Fibroblast of skin of scalp (primary cell): ENCODE data around the gene PPP4R1.

Experiments
- DNase-seq: peaks from one replicate; pipeline ENCODE4 v3.0.0-alpha.2; 2013

PPP4R1 gene

DNA sequence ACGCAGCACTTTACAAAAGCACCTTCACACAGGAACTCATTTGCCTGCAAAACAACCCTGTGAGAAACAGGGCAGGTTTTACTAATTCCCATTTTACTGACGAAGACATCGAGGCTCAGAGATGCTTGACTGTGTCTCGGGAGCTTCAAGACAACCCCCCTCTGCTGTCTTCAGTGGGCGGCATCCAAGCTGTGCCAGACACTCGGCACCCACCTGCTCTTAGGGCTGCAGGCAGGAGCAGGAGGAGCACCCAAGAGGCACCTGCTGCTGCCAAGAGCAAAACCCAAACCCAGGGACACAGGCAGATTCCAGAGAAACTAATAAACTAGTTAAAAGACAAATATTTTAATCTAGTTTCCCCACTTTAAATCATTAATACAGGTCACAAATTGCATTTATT is 67.9 kb downstream of the PPP4R1 start:
- DNase-seq: no peak

DNA sequence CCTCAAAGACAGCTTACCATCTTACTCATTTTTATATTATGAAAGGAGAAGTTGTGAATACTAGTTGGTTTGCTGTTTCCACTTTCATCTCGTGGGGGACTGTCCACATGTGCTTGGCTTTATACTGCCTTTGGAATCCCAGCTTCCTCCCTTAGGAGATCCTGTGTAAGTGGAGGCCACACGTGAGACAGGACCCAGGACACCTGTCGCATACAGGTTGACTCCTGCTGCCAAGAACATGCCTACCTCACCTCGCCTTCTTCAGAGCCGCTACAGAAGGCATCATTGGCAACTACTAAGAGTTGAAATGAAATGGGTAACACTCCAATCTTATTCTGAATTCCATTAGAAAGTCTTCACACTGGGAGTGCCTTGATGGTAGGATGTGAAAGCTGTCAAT is 69.3 kb downstream of the PPP4R1 start:
- no peak for DNase-seq

DNA sequence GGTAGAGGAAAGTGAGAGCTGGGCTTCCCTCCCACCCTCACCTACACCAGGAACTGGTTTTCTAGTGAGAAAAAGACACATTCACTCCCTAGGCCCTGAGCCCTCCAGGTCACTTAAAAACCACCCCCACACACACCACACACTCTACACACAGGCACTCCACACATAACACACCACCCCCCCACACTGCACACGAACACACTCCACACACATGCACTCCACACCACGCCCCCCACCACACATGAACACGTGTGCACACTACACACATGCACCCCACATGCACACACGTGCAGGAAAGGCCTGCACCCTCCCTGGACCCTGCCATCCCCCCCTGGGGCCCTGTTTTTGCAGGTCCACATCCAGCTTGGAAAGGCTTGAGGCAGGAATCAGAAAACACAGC is 71.4 kb downstream of the PPP4R1 start:
- no peak for DNase-seq

DNA sequence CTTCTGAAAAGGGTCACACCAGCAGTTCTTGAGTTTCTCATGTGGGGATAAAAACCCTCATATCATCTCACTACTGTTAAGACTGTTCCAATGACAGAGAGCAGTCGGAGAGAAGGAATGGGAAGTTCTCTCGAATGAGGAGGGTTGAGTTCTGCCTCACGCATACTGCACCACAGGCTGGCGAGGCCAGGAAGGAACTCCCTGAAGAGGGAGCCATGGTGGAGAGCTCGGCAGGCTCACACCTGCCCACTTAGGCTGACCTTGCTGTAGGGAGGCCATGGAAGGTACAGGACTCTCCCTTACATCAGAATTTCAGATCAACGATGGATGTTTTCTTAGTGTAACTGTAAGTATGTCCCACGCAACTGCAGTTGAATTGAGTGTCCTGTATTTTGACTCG is 74.4 kb downstream of the PPP4R1 start:
- DNase-seq: no peak

DNA sequence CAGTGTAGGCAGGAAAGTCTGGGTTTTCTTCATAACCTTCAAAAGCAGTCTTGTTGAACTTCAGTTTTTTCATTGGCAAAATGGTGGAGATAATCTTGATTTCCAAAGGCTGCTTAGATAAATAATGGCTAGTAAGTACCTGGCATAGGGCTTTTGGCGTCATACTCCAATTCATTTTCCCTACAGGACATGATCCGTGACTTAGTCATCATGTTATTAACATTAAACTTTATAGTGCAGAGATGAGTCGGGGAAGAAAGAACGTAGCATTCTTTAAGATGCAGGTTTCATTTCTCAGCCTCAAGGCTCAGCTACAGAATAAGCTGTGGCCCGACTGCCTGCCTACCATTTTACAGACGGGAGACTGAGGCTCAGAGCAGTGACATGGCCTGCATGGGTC is 75.1 kb downstream of the PPP4R1 start:
- peak; percentile 52 for DNase-seq

DNA sequence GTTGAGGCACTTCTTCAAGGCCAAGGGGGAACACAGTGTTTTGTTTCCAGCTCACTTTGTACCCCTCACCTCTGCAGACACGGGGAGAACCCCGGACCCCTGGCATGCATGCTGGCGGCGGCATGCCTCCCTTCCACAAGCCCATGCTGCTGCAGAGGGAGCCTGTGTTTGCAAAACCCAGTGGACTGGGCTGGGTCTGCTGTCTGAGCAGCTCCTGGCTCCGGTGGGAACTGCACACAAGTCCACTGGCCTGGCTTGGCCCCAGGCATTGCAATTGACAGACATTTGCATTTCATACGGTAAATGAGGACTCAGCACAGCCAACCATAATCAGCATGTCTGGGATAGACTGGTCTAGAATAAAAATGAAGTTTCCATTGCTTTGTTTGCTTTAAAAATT is 76.7 kb downstream of the PPP4R1 start:
- DNase-seq: peak; percentile 25

DNA sequence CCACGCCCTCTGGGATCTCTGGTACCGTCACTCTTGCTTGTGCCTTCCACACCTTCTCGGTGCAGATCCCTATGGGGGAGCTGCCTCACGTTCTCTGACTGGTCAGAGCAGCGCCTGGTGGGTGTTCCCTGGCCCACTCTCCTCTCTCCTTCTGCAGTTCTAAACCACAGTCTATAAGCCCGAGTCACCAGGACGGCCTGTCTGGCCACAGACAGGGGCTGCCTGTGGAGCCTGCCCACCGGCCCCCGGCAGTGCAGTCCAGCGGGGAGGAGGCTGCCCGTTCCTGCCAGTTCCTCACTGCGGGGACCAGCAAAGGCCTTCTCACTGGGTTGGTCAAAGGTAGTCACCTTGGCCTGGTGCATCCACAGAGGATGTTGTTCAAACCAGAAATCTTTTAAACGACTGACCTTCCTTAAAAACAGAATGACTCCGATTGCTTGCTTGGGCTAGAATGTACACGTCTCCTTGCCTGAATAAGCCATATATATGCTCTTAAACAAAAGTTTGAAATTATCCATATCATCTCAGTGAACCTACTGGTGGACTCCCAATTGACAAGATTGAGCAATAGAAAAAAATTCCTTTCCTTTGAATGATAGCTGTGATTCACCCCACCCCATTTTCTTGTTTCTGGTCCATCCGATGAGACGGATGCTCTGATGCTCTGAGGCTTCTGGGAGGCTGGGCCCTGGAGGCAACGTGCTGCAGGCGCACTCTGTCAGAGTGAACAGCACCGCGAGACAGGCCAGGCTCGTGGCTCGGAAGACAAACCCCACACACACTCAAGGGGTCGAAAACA is 77.8 kb downstream of the PPP4R1 start:
- DNase-seq: peak; percentile 64

DNA sequence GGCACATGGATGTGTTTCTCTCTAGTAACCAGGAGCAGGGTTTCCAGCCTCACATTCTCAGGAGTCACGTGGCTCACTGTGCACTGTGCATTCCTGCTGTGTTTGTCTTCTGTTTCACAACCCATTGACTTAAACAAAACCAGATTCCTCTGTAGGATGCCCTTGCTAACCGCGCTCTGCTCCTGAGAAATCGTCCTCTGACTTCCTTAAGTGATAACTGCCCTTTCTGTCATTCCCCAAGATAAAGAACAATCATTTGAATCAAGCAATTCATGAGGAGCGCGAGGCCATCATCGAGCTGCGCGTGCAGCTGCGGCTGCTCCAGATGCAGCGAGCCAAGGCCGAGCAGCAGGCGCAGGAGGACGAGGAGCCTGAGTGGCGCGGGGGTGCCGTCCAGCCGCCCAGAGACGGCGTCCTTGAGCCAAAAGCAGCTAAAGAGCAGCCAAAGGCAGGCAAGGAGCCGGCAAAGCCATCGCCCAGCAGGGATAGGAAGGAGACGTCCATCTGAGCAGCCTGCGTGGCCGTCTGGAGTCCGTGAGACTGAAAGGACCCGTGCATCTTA is 78.8 kb downstream of the PPP4R1 start:
- DNase-seq: peak; percentile 95

DNA sequence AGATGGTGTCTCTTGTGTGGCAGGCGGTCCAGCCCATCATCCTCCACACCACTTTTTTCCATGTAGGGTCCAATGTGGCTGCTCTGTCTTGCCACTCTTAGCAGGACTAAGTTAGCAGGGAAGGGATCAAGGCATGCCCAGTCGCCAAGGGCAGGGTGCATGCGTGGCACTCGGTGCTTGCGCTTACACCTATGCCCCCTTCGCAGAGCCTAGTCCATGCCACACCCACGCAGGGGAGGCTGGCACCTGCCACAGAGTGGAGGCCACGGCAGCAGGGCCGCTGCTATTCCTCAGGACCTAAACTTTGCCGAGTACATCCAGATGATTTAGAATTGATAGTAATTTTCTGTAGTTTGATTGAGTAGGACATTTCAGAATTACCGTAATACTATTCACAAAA is 79.5 kb downstream of the PPP4R1 start:
- no peak for DNase-seq

DNA sequence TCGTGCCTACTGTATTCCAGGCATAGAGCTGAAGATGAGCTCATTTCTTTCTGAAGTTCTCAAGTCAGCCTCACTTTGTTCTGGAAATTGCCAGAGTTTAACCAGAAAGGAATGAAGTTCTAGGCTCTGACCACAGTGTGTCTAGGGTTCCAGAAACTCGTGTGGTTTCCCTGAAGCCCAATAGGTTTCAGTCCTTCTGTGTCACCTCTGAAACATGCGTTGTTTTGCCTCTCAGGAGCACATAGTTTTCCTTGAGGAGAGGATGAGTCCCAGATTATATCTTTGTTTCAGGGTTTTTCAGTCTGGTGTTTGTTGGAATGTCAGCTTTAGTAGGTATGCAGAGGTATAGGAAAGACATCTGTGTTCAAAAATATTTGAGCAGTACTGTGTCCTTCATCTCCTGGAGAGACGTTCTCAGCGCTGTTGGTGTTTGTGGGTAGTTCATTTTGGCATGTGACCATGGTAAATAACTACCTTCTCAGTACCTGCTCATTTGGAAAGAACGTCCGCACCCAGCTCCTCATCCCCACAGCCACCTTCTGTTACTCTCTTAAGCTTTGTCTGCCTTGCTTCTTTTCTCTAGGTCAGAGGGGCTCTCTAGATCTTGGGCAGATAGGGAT is 82.5 kb downstream of the PPP4R1 start:
- peak; percentile 43 for DNase-seq

DNA sequence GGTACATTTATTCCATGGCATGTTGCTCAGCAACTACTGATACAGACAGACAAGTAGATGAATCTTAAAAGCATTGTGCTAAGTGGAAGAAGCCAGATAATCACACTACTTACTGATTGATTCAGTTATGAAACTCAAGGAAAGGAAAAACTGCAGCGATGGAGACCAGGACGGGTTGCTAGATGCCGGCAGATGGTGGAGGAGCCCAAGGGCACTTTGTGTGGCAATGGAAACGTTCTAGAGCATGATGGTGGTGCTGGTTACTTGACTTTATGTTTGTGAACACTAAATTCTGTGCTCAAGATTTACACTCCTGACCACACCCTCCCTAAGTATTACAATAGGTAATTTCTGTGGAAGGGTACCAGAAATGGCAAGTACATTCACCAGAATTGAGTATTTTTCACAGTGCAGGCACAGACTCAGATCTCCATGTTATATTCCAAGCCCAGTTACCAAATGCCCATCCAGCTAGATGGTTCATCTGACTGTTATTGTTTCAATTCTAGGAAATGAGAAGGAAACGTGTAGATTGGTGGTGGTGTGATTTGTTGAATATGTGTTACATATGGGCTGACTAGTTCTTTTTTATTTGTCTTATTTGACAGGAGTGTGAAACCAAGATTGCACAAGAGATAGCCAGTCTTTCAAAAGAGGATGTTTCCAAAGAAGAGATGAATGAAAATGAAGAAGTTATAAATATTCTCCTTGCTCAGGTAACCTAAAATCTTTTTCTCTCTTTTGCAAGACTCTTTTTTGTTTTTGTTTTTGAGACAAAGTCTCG is 83.9 kb downstream of the PPP4R1 start:
- DNase-seq: no peak

DNA sequence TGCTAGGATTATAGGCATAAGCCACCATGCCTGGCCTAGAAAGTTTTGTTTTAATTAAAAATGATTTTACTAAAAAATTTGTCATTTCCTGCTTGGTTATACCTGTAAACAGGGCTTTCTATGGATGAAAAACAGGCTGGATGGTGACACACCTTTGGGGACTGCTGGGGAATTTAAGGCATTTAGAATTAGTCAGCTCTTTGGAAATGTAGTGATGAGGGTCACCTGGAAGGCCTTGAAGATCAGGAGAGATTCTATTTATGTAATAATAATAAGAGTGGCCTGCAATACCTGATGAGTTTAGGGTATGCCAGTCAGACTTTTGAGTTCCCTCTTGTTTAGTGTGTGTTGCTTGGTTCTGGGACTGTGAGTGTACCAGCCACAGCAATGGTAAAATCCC is 87.9 kb downstream of the PPP4R1 start:
- no peak for DNase-seq

DNA sequence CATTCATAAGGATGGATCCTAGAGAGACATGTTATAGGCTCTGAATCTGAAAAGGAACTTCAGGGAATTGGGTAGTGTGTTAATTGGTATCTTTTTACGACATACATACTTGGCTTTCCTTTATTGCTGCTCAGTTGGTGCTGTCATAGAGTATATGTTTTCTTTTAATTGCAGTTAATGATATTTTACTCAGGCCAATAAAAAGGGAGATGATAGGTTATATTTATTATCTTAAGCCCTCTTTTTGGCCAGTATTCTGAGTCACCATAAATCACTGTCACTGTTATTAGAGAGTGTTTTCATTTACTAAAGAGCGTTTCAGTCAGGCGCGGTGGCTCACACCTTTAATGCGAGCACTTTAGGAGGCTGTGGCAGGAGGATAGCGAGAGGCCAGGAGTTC is 91.4 kb downstream of the PPP4R1 start:
- no peak for DNase-seq

DNA sequence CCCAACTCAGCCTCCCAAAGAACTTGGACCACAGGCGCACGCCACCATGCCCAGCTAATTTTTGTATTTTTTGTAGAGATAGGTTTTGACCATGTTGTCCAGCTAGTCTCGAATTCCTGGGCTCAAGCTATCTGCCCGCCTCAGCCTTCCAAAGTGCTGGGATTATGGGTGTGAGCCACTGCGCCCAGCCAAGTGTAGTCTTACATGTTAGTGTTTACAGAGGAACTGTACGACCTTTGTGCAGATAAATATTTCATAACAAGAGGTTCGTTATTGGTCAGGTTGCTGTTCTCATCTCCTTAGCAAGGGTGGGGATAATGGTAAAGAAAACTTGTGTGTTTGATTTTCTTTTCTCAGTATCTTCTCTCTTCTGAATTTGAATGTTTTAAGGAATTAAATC is 92.6 kb downstream of the PPP4R1 start:
- DNase-seq: no peak

DNA sequence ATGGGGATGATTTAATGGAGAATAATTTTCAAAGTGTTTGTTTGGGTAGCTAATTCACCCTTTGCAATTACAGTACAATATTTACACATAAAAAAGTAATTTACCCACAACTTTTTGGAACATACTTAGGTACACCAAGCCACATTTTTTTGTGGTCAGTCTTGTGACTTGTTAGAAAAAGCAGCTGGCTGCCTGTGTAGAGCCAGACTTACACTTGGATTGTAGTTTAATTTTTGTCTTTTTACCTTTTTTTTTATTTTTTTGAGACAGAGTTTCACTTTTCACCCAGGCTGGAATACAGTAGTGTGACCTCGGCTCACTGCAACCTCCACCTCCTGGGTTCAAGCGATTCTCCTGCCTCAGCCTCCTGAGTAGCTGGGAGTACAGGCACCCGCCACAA is 93.7 kb downstream of the PPP4R1 start:
- DNase-seq: no peak

DNA sequence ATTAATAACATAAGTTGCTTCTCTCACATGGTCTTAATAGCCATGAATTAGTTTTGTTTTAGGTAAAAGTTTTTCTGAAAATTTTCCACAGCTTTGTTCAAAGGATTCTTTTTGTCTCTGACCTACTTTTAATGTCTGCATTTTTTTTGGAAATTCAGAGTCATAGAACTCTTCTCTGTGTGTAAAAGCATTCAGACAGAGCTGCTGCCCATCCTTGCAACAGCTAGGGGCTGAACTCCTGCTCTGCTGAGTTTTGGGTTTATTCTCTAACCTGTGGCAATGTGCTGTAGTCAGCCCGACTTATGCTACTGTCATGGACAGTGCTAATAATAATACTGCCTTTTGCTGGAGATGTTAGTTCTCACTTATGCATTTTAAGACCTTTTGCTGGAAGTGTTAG is 95.0 kb downstream of the PPP4R1 start:
- no peak for DNase-seq

DNA sequence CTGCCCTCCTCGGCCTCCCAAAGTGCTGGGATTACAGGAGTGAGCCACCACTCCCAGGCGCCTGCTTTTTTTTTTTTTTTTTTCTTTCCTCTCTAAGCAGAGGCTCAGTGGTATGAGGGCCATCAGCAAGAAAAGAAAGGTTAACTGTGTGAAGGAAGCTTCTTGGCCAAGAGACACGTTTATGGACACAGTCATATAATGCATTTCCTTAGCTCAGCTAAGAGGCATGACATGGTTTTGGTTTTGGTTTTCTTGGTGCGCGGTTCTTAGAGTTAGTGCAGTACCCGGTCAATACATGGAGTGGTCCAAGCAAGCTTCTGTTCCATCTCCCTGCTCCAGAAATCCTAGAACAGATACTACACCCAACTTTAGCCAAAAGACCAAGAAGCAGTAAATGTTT is 96.5 kb downstream of the PPP4R1 start:
- DNase-seq: no peak

DNA sequence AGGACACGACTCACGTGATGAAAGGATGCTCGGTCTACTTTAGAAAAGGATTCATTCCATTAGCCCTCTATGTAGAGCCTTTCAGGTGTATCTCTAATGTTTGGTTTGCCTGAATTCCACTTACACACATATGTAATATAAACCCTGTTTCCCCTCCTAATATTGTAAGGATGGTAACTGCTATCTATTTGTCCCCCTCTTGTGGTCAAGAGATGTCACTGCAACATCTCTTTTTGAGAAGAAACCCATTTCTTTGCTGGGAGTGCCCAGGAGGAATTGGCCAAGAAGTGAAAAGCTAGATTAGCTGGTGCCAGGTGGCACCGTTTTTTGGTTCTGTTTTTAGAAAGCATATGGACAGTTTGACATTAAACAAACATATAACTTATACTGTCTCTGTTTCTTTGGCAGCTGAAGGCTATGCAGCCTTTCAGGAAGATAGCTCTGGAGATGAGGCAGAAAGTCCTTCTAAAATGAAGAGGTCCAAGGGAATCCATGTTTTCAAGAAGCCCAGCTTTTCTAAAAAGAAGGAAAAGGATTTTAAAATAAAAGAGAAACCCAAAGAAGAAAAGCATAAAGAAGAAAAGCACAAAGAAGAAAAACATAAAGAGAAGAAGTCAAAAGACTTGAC is 97.8 kb downstream of the PPP4R1 start:
- DNase-seq: peak; percentile 59

DNA sequence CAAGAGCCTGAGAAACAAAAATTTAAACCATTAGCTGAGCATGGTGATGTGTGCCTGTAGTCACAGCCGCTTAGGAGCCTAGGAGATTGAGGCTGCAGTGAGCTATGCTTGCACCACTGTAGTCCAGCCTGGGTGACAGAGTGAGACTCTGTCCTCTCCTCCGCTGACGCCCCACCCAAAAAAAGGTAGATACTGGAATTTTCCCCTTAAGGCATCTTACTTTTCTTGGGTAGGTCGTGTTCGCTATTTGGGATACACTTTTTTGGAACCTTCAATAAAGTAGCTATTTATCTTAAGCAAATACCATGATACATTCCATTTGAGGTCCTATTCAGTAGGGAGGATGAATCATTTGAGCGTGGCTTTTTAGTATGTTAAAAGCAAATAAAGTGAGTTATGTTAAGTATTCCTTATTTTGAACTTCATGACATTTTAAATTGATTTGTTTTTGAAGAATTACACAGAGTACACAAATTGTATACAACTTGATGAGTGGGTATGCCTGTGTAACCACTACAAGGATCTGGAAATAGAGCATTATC is 100.3 kb downstream of the PPP4R1 start:
- peak; percentile 84 for DNase-seq

DNA sequence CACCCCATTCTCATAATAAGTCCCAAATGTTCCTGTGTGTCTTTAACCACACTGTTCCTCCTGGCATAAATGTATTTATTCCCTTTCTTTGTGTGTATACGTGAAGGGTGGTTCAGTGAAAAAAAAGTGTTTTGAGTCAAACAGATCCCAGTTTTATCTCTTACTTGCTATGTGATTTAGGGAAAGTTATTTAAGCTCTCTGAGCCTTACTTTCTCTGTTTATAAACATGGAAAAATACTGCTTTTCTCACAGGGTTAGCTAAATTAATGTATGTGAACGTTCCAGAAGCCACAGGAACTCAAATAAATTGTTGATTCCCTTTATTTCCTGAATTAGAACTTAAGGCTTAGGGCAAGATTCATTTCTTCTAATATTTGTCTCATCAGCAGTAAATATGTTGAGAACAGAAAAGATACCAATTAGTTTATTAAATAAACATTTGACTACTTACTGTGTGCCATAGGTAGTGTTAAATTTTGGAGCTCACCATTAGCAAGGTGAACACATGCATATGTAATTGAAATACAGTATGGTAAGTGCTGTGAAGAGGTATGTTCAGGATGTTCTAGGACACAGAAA is 105.8 kb downstream of the PPP4R1 start:
- no peak for DNase-seq

DNA sequence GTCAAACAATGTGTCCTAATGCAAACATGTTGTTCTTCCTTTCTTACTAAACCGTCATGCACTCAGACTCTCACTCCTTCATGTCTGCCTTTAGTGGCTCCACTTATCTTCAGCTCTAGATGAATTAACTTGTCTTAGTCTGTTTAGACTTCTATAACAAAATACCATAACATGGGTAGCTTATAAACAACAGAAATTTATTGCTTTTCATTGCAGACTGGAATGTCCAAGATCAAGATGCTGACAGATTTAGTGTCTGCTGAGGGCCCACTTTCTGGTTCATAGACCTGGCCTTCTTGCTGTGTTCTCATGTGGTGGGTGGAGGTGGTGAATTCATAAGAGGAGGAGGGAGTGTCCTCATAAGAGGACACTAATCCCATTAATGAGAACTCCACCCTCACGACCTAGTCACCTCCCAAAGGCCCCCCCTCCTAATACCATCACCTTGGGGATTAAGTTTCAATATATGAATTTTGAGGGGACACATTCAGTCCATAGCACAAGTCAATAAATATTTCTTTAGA is 106.7 kb downstream of the PPP4R1 start:
- DNase-seq: no peak
